GM12891 (cell line): ENCODE results near the gene KLHL2.

ENCODE experiments used
- POLR2A ChIP-seq: IDR thresholded peaks from 2 replicates; pipeline ENCODE4 v1.6.1; 2011; ENCODE audit warnings: low read depth, low read length, control low read depth
- TAF1 ChIP-seq: IDR thresholded peaks from 2 replicates; pipeline ENCODE4 v1.6.1; 2011; ENCODE audit warnings: low read depth, low read length, control low read depth

GRCh38 chr4:165177725-165178666 lies 29.4 kb upstream of the KLHL2 start:
- TF ChIP-seq POLR2A (no peak), TAF1 (0 out of 2 replicates have a peak, but pooled peaks have one; percentile 19)
